K562 (cell line): ENCODE data around the gene MAPKAPK3. TPM values are rescaled to one million over a fixed set of nuclear protein-coding genes. Genes with fewer than 3 reads are reported as not detected.

Source experiments
- CHCHD3 ChIP-seq: fragments of 250-450 bp; sonication (Bioruptor Pico); IDR thresholded peaks from 2 replicates; pipeline ENCODE4 v2.1.2; 2022; ENCODE audit warnings: mild to moderate bottlenecking
- KDM5B ChIP-seq: fragments of 200-600 bp; sonication (generic); IDR thresholded peaks from 2 replicates; pipeline ENCODE4 v1.6.1; 2012; ENCODE audit warnings: low read depth, mild to moderate bottlenecking, moderate library complexity, low read length, control low read depth, inconsistent platforms; ENCODE audit not compliant: insufficient replicate concordance
- PHF8 ChIP-seq: fragments of 200-600 bp; sonication (generic); IDR thresholded peaks from 2 replicates; pipeline ENCODE4 v1.6.1; 2012; ENCODE audit warnings: mixed run types, mild to moderate bottlenecking, inconsistent platforms, low read length, moderate library complexity, borderline replicate concordance
- TFAM ChIP-seq: fragments of 250-450 bp; sonication (Bioruptor Pico); conservative IDR thresholded peaks from 2 replicates; pipeline ENCODE4 v1.5.0; 2021; ENCODE audit warnings: mild to moderate bottlenecking, moderate library complexity
- XRCC3 ChIP-seq: fragments of 450-650 bp; IDR thresholded peaks from 2 replicates; pipeline ENCODE4 v1.6.1; 2017; ENCODE audit warnings: mild to moderate bottlenecking, moderate library complexity
- ZNF12 ChIP-seq: sonication (generic); formaldehyde crosslinking; IDR thresholded peaks from 2 replicates; pipeline ENCODE4 v1.4.0; 2020; ENCODE audit warnings: mild to moderate bottlenecking, missing genetic modification reagents
- ZNF217 ChIP-seq: sonication (generic); formaldehyde crosslinking; IDR thresholded peaks from 2 replicates; pipeline ENCODE4 v1.8.0; 2022; ENCODE audit warnings: mild to moderate bottlenecking, missing genetic modification reagents
- ZNF274 ChIP-seq: IDR thresholded peaks from 2 replicates; pipeline ENCODE4 v1.6.1; 2011; ENCODE audit warnings: low read depth, mild to moderate bottlenecking, low read length, moderate library complexity, borderline replicate concordance
- ZNF518B ChIP-seq: fragments of 250-450 bp; sonication (Bioruptor Pico); IDR thresholded peaks from 2 replicates; pipeline ENCODE4 v1.5.0; 2021; ENCODE audit warnings: mild to moderate bottlenecking, moderate library complexity
- polyA plus RNA-seq, 8 experiments: library from polyadenylated mRNA; depleted of rRNA in 4 of 8; stranded (reverse) in 5 of 8; unstranded in 3 of 8; fragments of >200 nt; fragmentation: Nextera tagmentation in 2 of 8; fragmentation: Illumina TruSeq in 1 of 8; extraction: Ambion mirVana in 2 of 8; extraction: Trizol in 1 of 8; gene quantifications; 2 replicates each; pipeline versions ENCODE4 v1.2.1 to v1.2.3, GENCODE V29; 2011 to 2014; ENCODE audit warnings: inconsistent platforms in 1 of 8, missing spikeins in 1 of 8
- total RNA-seq, 7 experiments: library from RNA; depleted of rRNA in 6 of 7; stranded (reverse); fragments of >200 nt in 6 of 7; fragmentation: Illumina TruSeq in 2 of 7; extraction: Trizol in 2 of 7; gene quantifications; 2 replicates each; pipeline versions ENCODE4 v1.2.1 to v1.2.3, GENCODE V29; 2011 to 2021; ENCODE audit warnings: low replicate concordance in 1 of 7
- TF ChIP-seq, protein P1 (sequence below): fragments of 450-650 bp; IDR thresholded peaks from 2 replicates; pipeline ENCODE4 v1.6.1; 2018; ENCODE audit not compliant: partially characterized antibody
- TF ChIP-seq, protein P2 (sequence below): sonication (generic); formaldehyde crosslinking; IDR thresholded peaks from 2 replicates; pipeline ENCODE4 v1.8.0; 2022; ENCODE audit warnings: mild to moderate bottlenecking, low read depth, missing genetic modification reagents
- TF ChIP-seq, protein P3 (sequence below): fragments of 450-650 bp; formaldehyde crosslinking; IDR thresholded peaks from 2 replicates; pipeline ENCODE4 v1.4.0; 2020; ENCODE audit warnings: mild to moderate bottlenecking, moderate library complexity
- TF ChIP-seq, protein P4 (sequence below): fragments of 250-450 bp; sonication (Bioruptor Pico); IDR thresholded peaks from 2 replicates; pipeline ENCODE4 v1.8.0; 2022; ENCODE audit warnings: moderate library complexity, mild to moderate bottlenecking, inconsistent platforms
- TF ChIP-seq, protein P5 (sequence below): sonication (generic); formaldehyde crosslinking; IDR thresholded peaks from 2 replicates; pipeline ENCODE4 v1.8.1; 2023; ENCODE audit warnings: mild to moderate bottlenecking, missing genetic modification reagents

The MAPKAPK3 gene
- total and polyA plus RNA-seq, 9 of the 15 experiments (the other 6 are each of a cell fraction or from before 2014, with no cell fraction given): 8.0 to 56.4 (median 41.2) TPM

DNA sequence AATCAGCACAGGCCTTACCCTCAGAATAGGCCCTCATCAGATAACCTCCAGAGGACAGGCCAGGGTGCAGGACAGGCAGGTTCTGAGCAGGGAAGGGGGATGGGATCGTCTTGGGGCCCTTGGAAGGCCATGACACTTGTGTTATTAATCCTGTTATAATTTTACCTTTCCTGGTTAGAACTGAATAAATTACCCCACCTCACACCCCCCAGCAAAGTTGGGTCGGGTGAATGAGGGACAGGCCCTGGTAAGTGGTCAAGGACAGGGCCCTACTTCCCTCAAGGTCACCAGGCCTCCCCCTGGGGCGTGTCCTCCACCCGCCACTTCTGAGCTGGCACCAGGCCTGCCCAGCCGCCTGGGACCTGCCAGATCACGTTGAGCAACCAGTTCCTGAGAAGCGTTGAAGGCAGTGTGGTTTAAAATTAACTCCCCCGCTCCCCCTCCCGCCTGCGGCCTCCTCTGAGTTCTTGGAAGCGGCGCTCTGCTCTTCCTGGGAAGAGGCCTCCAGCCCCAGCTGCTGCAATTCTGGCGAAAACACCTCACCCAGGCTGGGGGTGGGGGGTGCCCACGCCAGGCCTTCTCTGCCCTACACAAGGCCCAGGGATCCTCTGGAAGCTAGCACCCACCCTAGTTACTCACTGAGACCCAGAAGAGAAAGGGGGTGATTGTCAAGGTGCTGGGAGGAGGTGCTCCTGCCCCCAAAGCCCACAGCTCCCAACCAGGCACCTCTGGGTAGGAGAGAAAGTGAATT, 15.9 kb upstream of the MAPKAPK3 start (continued):
- TF ChIP-seq, protein P1, sequence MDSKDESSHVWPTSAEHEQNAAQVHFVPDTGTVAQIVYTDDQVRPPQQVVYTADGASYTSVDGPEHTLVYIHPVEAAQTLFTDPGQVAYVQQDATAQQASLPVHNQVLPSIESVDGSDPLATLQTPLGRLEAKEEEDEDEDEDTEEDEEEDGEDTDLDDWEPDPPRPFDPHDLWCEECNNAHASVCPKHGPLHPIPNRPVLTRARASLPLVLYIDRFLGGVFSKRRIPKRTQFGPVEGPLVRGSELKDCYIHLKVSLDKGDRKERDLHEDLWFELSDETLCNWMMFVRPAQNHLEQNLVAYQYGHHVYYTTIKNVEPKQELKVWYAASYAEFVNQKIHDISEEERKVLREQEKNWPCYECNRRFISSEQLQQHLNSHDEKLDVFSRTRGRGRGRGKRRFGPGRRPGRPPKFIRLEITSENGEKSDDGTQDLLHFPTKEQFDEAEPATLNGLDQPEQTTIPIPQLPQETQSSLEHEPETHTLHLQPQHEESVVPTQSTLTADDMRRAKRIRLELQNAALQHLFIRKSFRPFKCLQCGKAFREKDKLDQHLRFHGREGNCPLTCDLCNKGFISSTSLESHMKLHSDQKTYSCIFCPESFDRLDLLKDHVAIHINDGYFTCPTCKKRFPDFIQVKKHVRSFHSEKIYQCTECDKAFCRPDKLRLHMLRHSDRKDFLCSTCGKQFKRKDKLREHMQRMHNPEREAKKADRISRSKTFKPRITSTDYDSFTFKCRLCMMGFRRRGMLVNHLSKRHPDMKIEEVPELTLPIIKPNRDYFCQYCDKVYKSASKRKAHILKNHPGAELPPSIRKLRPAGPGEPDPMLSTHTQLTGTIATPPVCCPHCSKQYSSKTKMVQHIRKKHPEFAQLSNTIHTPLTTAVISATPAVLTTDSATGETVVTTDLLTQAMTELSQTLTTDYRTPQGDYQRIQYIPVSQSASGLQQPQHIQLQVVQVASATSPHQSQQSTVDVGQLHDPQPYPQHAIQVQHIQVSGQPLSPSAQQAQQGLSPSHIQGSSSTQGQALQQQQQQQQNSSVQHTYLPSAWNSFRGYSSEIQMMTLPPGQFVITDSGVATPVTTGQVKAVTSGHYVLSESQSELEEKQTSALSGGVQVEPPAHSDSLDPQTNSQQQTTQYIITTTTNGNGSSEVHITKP: peak; percentile 80
- TF ChIP-seq CHCHD3 (CRISPR knock-in tag): no peak
- TF ChIP-seq, protein P2, sequence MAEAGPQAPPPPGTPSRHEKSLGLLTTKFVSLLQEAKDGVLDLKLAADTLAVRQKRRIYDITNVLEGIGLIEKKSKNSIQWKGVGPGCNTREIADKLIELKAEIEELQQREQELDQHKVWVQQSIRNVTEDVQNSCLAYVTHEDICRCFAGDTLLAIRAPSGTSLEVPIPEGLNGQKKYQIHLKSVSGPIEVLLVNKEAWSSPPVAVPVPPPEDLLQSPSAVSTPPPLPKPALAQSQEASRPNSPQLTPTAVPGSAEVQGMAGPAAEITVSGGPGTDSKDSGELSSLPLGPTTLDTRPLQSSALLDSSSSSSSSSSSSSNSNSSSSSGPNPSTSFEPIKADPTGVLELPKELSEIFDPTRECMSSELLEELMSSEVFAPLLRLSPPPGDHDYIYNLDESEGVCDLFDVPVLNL (CRISPR knock-in tag): no peak
- peak; percentile 18; the same call in 1 of the 2 replicates for TF ChIP-seq PHF8
- TF ChIP-seq, protein P3, sequence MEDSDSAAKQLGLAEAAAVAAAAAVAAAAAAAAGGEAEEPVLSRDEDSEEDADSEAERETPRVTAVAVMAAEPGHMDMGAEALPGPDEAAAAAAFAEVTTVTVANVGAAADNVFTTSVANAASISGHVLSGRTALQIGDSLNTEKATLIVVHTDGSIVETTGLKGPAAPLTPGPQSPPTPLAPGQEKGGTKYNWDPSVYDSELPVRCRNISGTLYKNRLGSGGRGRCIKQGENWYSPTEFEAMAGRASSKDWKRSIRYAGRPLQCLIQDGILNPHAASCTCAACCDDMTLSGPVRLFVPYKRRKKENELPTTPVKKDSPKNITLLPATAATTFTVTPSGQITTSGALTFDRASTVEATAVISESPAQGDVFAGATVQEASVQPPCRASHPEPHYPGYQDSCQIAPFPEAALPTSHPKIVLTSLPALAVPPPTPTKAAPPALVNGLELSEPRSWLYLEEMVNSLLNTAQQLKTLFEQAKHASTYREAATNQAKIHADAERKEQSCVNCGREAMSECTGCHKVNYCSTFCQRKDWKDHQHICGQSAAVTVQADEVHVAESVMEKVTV (CRISPR knock-in tag): no peak
- no peak for TF ChIP-seq TFAM (CRISPR knock-in tag)
- no peak for TF ChIP-seq ZNF518B (CRISPR knock-in tag)
- no peak for TF ChIP-seq XRCC3
- TF ChIP-seq ZNF12 (CRISPR knock-in tag): no peak
- TF ChIP-seq ZNF217 (CRISPR knock-in tag): no peak
- no peak for TF ChIP-seq ZNF274
- TF ChIP-seq, protein P4, sequence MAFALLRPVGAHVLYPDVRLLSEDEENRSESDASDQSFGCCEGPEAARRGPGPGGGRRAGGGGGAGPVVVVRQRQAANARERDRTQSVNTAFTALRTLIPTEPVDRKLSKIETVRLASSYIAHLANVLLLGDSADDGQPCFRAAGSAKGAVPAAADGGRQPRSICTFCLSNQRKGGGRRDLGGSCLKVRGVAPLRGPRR (CRISPR knock-in tag): no peak
- TF ChIP-seq KDM5B: no peak
- TF ChIP-seq, protein P5, sequence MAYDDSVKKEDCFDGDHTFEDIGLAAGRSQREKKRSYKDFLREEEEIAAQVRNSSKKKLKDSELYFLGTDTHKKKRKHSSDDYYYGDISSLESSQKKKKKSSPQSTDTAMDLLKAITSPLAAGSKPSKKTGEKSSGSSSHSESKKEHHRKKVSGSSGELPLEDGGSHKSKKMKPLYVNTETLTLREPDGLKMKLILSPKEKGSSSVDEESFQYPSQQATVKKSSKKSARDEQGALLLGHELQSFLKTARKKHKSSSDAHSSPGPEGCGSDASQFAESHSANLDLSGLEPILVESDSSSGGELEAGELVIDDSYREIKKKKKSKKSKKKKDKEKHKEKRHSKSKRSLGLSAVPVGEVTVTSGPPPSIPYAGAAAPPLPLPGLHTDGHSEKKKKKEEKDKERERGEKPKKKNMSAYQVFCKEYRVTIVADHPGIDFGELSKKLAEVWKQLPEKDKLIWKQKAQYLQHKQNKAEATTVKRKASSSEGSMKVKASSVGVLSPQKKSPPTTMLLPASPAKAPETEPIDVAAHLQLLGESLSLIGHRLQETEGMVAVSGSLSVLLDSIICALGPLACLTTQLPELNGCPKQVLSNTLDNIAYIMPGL (CRISPR knock-in tag): no peak
